WTC11 (cell line): ENCODE data around the gene NRXN3. TPM values are rescaled to one million over a fixed set of nuclear protein-coding genes. Genes with fewer than 3 reads are reported as not detected.
A peak's percentile ranks its signal among the peaks of the same experiment; 100 is the strongest.

Experiments
- ATAC-seq: fragments of 200-7000 bp; cut with Tn5 transposase; 2 replicates; pipeline ENCODE4 v1.10.0; 2021; ENCODE audit warnings: mild to moderate bottlenecking, moderate library complexity
- CTCF ChIA-PET: fragments of 300-600 bp; sonication (Branson Sonifier 250); formaldehyde crosslinking; loops from one replicate; lab custom pipeline; 2021; ENCODE audit warnings: antibody characterized with exemption; lab: Charles Lee
- POLR2A ChIA-PET: fragments of 350-600 bp; sonication (Branson Sonifier 250); formaldehyde crosslinking; loops from one replicate; lab custom pipeline; 2021; ENCODE audit warnings: antibody characterized with exemption; lab: Charles Lee
- DNase-seq: peaks from one replicate; pipeline ENCODE4 v3.0.0; 2021; ENCODE audit warnings: low spot score
- H3K27ac Mint-ChIP-seq: 2 replicates; pipeline ENCODE4 v1.8.0; 2021; ENCODE audit warnings: mixed read lengths
- H3K27me3 Mint-ChIP-seq: 2 replicates; pipeline ENCODE4 v1.8.0; 2021; ENCODE audit warnings: low read depth, mild to moderate bottlenecking, moderate library complexity, mixed read lengths
- H3K36me3 Mint-ChIP-seq: 2 replicates; pipeline ENCODE4 v1.8.0; 2021; ENCODE audit warnings: mixed read lengths
- H3K4me1 Mint-ChIP-seq: 2 replicates; pipeline ENCODE4 v1.8.0; 2022; ENCODE audit warnings: mixed read lengths
- H3K4me3 Mint-ChIP-seq: 2 replicates; pipeline ENCODE4 v1.8.0; 2021; ENCODE audit warnings: mild to moderate bottlenecking, moderate library complexity, mixed read lengths
- H3K9me3 Mint-ChIP-seq: 2 replicates; pipeline ENCODE4 v1.8.0; 2021; ENCODE audit warnings: mixed read lengths
- ATF1 ChIP-seq: sonication (generic); formaldehyde crosslinking; IDR thresholded peaks from 2 replicates; pipeline ENCODE4 v1.8.1; 2023; ENCODE audit warnings: mild to moderate bottlenecking, moderate library complexity, missing genetic modification reagents
- CREM ChIP-seq: sonication (generic); formaldehyde crosslinking; IDR thresholded peaks from 2 replicates; pipeline ENCODE4 v1.8.1; 2022; ENCODE audit warnings: mild to moderate bottlenecking, missing genetic modification reagents, moderate library complexity
- CTCF ChIP-seq: fragments of 200-600 bp; IDR thresholded peaks from 2 replicates; pipeline ENCODE4 v1.8.0; 2022; ENCODE audit warnings: antibody characterized with exemption
- ESRRA ChIP-seq: sonication (generic); formaldehyde crosslinking; IDR thresholded peaks from 2 replicates; pipeline ENCODE4 v1.8.1; 2022; ENCODE audit warnings: mild to moderate bottlenecking, missing genetic modification reagents, borderline replicate concordance
- FOXJ3 ChIP-seq: sonication (generic); formaldehyde crosslinking; IDR thresholded peaks from 2 replicates; pipeline ENCODE4 v1.9.0; 2021; ENCODE audit warnings: missing genetic modification reagents, mild to moderate bottlenecking, borderline replicate concordance
- FOXP4 ChIP-seq: sonication (generic); formaldehyde crosslinking; IDR thresholded peaks from 2 replicates; pipeline ENCODE4 v1.8.0; 2022; ENCODE audit warnings: mild to moderate bottlenecking, missing genetic modification reagents
- JAZF1 ChIP-seq: fragments of 250-450 bp; sonication (Bioruptor Pico); IDR thresholded peaks from 2 replicates; pipeline ENCODE4 v1.9.0; 2021; ENCODE audit warnings: moderate library complexity, mild to moderate bottlenecking, inconsistent platforms
- JUN ChIP-seq: sonication (generic); formaldehyde crosslinking; IDR thresholded peaks from 2 replicates; pipeline ENCODE4 v1.8.0; 2023; ENCODE audit warnings: mild to moderate bottlenecking, missing genetic modification reagents
- MLX ChIP-seq: sonication (generic); formaldehyde crosslinking; IDR thresholded peaks from 2 replicates; pipeline ENCODE4 v1.8.1; 2023; ENCODE audit warnings: mild to moderate bottlenecking, missing genetic modification reagents, moderate library complexity
- NR1H2 ChIP-seq: sonication (generic); formaldehyde crosslinking; IDR thresholded peaks from 2 replicates; pipeline ENCODE4 v1.9.0; 2021; ENCODE audit warnings: mild to moderate bottlenecking, moderate library complexity, missing genetic modification reagents
- NR3C1 ChIP-seq: sonication (generic); formaldehyde crosslinking; conservative IDR thresholded peaks from 2 replicates; pipeline ENCODE4 v1.8.1; 2023; ENCODE audit warnings: low read depth, mild to moderate bottlenecking, missing genetic modification reagents
- TCF7 ChIP-seq: sonication (generic); formaldehyde crosslinking; IDR thresholded peaks from 2 replicates; pipeline ENCODE4 v1.8.0; 2022; ENCODE audit warnings: mild to moderate bottlenecking, low read depth, missing genetic modification reagents, moderate library complexity
- TP53 ChIP-seq: sonication (generic); formaldehyde crosslinking; IDR thresholded peaks from 2 replicates; pipeline ENCODE4 v1.8.1; 2023; ENCODE audit warnings: mild to moderate bottlenecking, missing genetic modification reagents
- ZNF425 ChIP-seq: fragments of 250-450 bp; sonication (Bioruptor Pico); conservative IDR thresholded peaks from 2 replicates; pipeline ENCODE4 v1.9.0; 2021; ENCODE audit warnings: mild to moderate bottlenecking
- ZNF671 ChIP-seq: fragments of 250-450 bp; sonication (Bioruptor Pico); IDR thresholded peaks from 2 replicates; pipeline ENCODE4 v1.8.0; 2021; ENCODE audit warnings: mild to moderate bottlenecking
- total RNA-seq: library from RNA; stranded (reverse); gene quantifications from 3 replicates; pipeline ENCODE4 v1.2.3, GENCODE V29; 2021

The NRXN3 gene
- total RNA-seq, 1 experiment from 2014 or later, result 3.0 TPM

GRCh38 chr14:79543348-79543747, 1373.2 kb downstream of the NRXN3 start:
- Mint-ChIP-seq H3K36me3 (0 out of 2 replicates have a peak, but pooled peaks cover 4% of the 10 kb centered on the region), H3K27me3 (no peaks in the 10 kb centered on the region; the same call in none of the 2 replicates), H3K9me3 (peaks cover 37% of the 10 kb centered on the region), H3K4me1 (peaks cover 14% of the 10 kb centered on the region), H3K27ac (no peak overlapping the region), H3K4me3 (no peak overlapping the region)
- ChIA-PET POLR2A (interaction anchor here (0.8 kb wide), 1 partner anchor 9 kb away, joined by 3 read pairs; no protein-coding TSS in a partner anchor), CTCF (interaction anchor here (1.0 to 2.4 kb wide), 9 partner anchors 9 to 610 kb away, joined by 3 to 15 read pairs (median 4); no protein-coding TSS in a partner anchor)
- DNase-seq (no peak), ATAC-seq (no peak)
- TF ChIP-seq ATF1 (CRISPR knock-in tag) (no peak), JUN (no peak), MLX (CRISPR knock-in tag) (no peak), ZNF425 (no peak), JAZF1 (CRISPR knock-in tag) (no peak), TP53 (CRISPR knock-in tag) (no peak), FOXP4 (CRISPR knock-in tag) (no peak), FOXJ3 (CRISPR knock-in tag) (no peak), CREM (CRISPR knock-in tag) (no peak), NR3C1 (CRISPR knock-in tag) (no peak), TCF7 (CRISPR knock-in tag) (no peak)

- POLR2A ChIA-PET, result interaction anchor here (0.8 kb wide), 1 partner anchor 8 kb away, joined by 3 read pairs; no protein-coding TSS in a partner anchor
- Mint-ChIP-seq H3K4me3 (no peak overlapping the region), H3K4me1 (peaks cover 14% of the 10 kb centered on the region), H3K36me3 (0 out of 2 replicates have a peak, but pooled peaks cover 4% of the 10 kb centered on the region), H3K9me3 (peaks cover 34% of the 10 kb centered on the region), H3K27ac (no peak overlapping the region), H3K27me3 (no peaks in the 10 kb centered on the region; the same call in 1 of the 2 replicates)
- ATAC-seq (peak; percentile 86), DNase-seq (peak; percentile 38)
- CTCF ChIA-PET, result interaction anchor here (0.6 to 2.4 kb wide), 13 partner anchors 8 to 610 kb away, joined by 3 to 15 read pairs (median 4); no protein-coding TSS in a partner anchor
- TF ChIP-seq CTCF (peak; percentile 71; the same call in 1 of the 2 replicates), ZNF671 (CRISPR knock-in tag) (no peak)
Observed at GRCh38 chr14:79543967-79544697, 1374.0 kb downstream of the NRXN3 start.

- TF ChIP-seq NR1H2 (CRISPR knock-in tag) (no peak), ESRRA (CRISPR knock-in tag) (no peak)
- POLR2A ChIA-PET, result no interaction called here
- H3K4me1 Mint-ChIP-seq, result peaks cover 14% of the 10 kb centered on the region
Observed at GRCh38 chr14:79544698-79545070, 1374.5 kb downstream of the NRXN3 start.

More at GRCh38 chr14:79544698-79545070, 1374.5 kb downstream of the NRXN3 start:
- CTCF ChIA-PET, result interaction anchor here (0.6 to 2.4 kb wide), 2 partner anchors 10 to 275 kb away, joined by 3 to 14 read pairs; no protein-coding TSS in a partner anchor
- Mint-ChIP-seq H3K27ac (no peak overlapping the region), H3K9me3 (peaks cover 34% of the 10 kb centered on the region), H3K27me3 (no peaks in the 10 kb centered on the region; the same call in 1 of the 2 replicates), H3K4me3 (no peak overlapping the region), H3K36me3 (0 out of 2 replicates have a peak, but pooled peaks cover 4% of the 10 kb centered on the region)
- DNase-seq (no peak), ATAC-seq (no peak)
